ENCODE data around the gene RBM33.

Gene RBM33

GRCh38 chr7:155797262-155798250, 153.1 kb downstream of the RBM33 start:
- DNase-seq, result no peak

GRCh38 chr7:155798673-155799439, 154.4 kb downstream of the RBM33 start:
- no peak for DNase-seq

- DNase-seq, result no peak
Measured at GRCh38 chr7:155799514-155799913, 155.1 kb downstream of the RBM33 start.

GRCh38 chr7:155800301-155800700, 155.8 kb downstream of the RBM33 start:
- DNase-seq, result no peak

- no peak for DNase-seq
Measured at GRCh38 chr7:155800741-155801267, 156.3 kb downstream of the RBM33 start.

- DNase-seq, result no peak
Measured at GRCh38 chr7:155802291-155802690, 157.8 kb downstream of the RBM33 start.

- DNase-seq, result no peak
Measured at GRCh38 chr7:155802906-155803417, 158.5 kb downstream of the RBM33 start.

- peak; percentile 70 for DNase-seq
Measured at GRCh38 chr7:155803418-155804376, 159.2 kb downstream of the RBM33 start.

GRCh38 chr7:155804431-155804831, 160.0 kb downstream of the RBM33 start:
- no peak for DNase-seq

GRCh38 chr7:155804897-155805825, 160.7 kb downstream of the RBM33 start:
- DNase-seq, result peak; percentile 85

- DNase-seq, result no peak
Measured at GRCh38 chr7:155805826-155806095, 161.3 kb downstream of the RBM33 start.

- DNase-seq, result peak; percentile 55
Measured at GRCh38 chr7:155806096-155806871, 161.8 kb downstream of the RBM33 start.

GRCh38 chr7:155807065-155807671, 162.7 kb downstream of the RBM33 start:
- no peak for DNase-seq

GRCh38 chr7:155807789-155808548, 163.5 kb downstream of the RBM33 start:
- peak; percentile 47 for DNase-seq

GRCh38 chr7:155808549-155809331, 164.3 kb downstream of the RBM33 start:
- peak; percentile 86 for DNase-seq

GRCh38 chr7:155809332-155809946, 165.0 kb downstream of the RBM33 start:
- no peak for DNase-seq

GRCh38 chr7:155809947-155810769, 165.7 kb downstream of the RBM33 start:
- DNase-seq, result peak; percentile 78

Data from retina (tissue), 1 donor.